Nucleus accumbens (tissue), 56 donors: ENCODE results near the gene MAPK14.
"Not testable (repeated sequence)": the region's sequence is repeated elsewhere in the genome, so short reads cannot be mapped to it uniquely, and the experiment has no call there.

Experiments
- DNase-seq, 56 donors: peaks; one replicate each; lab custom pipeline; 2025; lab: John Stamatoyannopoulos, UW

Gene MAPK14

DNA sequence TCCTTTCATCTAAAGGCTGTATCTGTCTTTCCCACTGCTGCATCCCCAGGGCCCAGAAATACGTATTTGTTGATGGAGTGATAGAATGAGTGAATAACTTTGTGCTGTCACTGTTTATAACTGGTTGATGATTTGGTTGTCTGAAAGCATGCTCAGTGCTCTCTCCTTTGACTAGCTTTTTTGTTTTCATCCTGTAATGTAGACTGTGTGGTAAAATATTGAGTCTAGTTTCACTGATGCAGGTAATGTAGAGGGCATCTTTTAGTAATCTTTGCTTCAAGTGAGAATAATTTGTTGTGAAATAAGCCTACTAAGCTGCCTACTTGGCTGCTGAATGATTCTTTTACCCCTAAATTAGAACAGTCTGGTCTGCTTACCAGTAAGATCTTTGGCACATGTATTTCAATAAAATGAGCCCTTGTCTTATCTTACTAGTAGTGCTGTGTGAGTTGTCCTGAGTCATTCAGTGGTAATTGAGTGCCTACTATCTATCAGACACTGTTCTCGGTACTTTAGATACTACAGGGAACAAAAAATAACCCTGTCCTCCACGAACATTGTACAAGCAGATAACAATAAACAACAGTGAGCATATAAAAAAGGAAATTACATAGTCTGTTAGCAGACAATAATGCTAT, 39.9 kb downstream of the MAPK14 start:
- no peak for DNase-seq

DNA sequence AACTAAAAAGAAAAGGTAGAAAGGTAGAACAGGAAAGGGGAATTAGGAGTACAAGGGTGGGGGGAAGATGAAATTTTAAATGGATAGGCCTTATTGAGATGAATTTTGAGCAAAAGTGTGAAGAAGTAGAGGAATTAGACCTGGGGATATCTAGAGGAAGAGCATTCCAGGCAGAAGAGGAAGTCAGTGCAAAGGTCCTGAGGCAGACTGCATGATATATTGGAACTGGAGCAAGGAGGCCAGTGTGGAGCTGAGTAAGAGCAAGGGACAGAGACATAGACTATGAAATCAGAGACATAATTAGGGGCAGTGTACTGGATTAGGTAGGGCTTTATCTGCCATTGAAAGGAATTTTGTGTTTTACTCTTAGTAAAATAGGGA, 40.4 kb downstream of the MAPK14 start:
- DNase-seq: no peak

DNA sequence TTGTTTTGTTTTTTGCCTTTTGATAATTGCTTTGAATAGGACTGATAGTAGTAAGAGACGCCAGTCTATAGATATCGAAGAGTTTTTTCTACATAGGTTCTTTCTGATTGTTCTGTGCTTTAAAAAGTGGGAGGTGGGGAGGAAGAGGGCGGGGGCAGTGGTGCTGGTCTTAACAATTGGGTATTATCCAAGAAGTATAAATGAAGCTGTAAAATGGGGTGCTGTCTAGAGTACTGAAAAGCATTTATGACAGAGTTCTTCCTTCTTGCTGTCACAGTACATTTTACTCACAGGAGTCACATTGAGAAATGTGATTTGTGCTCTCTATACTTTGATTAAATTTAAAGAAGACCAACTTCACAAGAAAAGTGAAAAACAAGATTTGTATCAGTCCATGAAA, 41.0 kb downstream of the MAPK14 start:
- no peak for DNase-seq

DNA sequence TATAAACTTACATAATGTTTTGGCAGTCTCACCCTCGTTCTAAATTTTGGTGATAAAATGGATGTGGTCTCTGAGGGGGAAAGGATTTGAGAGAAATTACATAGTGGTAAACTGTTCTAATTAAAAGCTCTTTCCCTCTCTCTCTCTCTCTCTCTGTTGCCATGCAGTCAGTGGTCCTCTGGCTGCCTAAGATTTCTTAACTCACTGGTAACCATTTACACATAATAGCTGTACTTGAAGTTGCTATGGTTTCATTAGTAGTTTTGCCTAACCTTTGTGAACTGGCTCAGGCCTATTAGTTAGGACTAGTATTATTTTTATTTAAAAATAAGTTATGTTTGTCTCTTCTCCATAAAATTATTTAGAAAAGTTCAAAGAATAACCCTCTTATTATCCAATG, 42.0 kb downstream of the MAPK14 start:
- no peak for DNase-seq

DNA sequence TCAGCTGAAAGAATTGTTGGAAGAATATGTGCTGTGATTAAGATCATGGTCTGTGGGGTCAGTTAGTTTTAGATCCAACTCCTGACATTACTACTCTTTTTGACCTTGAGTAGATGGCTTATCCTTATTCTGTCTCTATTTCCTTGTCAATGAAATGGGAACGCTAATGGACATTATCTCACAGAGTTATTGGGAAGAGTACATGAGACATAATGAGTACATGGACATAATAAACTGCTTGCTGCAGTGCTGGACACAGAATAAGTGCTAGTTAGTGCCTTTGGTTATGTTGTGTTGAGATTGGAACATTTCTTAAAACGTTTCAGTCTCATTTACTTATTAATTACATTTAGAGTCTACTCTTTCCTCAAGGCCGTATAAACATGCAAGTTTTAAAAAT, 42.6 kb downstream of the MAPK14 start:
- no peak for DNase-seq

DNA sequence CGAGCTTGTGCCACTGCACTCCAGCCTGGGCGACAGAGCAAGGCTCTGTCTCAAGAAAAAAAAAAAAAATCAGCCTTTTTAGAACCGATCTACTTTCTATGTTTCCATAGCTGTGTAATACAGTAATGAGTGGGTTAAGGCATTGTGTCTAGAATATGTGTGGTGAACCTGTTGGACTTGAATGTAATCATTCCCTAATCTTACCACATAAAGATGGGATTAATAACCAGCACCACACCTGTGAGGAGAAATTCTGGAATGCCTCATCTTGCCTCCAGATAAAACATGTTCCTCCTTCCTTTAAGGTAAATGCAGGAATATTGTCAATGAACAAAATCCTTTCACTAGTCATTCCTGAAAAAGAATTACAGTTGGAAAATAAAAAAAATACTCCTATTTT, 43.7 kb downstream of the MAPK14 start:
- no peak for DNase-seq

DNA sequence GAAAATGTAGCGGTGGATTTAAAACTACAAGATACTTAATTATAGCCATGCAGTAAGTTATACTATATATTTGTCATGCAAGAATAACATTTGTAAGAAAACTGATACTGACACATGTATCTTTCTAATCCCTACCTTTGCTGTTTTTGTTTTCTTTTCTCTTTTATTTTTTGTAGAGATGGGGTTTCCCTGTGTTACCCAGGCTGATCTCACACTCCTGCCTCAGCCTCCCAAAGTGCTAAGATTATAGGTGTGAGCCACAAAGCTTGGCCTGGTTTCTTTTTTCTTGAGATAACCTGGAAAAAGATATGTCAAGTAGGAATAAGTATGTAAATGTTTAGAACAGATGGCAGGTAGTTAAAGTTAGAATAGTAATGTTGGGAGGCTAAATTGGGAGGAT, 44.1 kb downstream of the MAPK14 start:
- DNase-seq: no peak

DNA sequence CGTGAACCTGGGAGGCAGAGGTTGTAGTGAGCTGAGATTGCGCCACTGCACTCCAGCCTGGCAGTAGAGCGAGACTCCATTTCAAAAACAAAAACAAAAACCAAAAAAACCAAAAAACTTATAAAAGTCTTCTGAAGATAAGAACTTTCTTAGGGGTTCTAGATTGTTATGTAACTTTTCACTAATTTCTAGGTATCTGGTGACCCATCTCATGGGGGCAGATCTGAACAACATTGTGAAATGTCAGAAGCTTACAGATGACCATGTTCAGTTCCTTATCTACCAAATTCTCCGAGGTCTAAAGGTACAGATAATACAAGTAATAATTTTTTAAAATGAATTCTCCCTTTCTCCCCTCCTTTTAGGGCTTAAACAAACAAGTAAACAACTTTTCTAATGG, 45.1 kb downstream of the MAPK14 start:
- no peak for DNase-seq

DNA sequence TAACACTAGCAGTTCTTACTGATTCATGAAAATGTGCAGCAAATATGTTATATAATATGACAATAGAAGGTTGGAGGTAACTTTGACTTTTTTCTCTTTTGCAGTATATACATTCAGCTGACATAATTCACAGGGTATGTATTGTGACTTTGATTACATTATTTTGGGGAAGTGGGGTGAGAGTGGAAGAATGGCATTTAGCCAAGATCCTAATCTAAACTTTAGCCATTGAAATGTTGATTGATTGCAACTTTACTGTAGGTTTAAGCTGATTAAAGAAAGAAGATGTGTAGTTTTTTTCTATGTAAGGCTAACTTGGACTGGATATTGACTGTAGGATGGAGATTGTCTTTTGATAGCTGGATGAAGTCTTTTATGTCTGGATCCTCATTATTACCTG, 46.0 kb downstream of the MAPK14 start:
- DNase-seq: no peak

DNA sequence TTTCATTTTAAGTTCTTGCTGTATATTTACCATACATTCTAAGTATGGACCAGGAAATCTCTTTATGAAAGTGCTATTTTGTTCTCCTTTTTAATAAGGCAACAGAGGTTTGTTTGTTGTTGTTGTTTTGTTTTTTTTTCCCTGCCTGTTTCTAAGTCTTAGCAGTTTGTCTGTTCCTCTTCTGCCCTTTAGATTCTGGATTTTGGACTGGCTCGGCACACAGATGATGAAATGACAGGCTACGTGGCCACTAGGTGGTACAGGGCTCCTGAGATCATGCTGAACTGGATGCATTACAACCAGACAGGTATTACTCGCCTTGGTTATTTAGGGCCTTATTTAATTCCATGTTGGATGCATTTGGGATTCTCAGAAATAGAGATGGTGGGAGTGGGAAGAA, 48.0 kb downstream of the MAPK14 start:
- no peak for DNase-seq

DNA sequence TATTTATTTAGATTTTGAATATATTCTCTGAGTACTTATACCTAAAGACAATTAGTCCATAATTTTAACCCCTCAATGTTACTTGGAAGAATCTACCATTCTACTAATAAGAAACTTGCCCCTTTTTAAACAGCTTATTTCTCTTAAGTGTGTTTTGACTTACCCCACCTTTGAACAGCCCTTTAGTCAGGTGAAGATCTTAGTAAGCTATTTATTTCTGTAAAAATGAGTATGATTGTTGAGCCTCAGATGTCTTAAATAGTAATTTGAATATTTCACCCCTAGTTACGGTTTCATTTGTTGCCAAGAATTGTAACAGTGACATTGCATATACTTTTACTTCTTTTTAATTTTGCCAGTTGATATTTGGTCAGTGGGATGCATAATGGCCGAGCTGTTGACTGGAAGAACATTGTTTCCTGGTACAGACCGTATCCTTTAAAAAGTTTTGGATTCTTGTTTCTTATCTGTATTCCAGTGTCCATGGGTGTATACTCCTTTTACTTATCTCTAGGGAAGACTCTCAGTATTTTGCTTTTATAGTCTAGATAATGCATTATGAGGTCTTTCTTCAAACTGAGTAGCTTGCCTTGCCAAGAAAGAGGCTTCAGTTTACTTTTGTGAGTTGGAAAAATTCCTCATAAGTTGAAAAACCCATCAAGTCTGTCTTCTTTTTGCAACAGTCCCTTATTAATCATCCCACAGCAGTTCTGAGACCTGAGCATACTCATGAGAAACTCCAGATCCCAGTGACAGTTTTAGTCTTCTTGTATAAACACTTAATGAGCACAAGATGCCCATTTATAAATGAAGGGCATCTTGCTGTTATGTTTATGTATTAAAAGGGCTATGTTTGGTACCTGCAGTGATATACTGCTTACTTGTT, 48.8 kb downstream of the MAPK14 start:
- no peak for DNase-seq

DNA sequence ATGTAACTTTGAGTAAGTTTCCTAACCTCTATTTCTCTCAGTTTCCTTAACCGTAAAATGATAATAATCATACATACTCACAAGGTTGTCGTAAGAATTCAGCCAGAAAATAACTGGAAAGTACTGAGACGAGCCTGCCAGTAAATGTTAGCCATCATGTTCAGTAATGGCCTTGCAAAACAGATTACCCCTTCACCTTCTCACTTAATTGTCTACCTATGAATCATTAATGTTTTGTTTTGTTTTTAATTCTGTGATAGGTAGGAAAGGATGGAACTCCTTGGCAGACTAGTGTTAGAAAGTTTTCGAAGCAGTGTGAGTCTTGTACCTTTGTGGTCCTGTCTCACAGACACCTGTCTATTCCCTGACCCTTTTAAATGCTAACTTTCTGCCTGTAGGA, 50.6 kb downstream of the MAPK14 start:
- no peak for DNase-seq

DNA sequence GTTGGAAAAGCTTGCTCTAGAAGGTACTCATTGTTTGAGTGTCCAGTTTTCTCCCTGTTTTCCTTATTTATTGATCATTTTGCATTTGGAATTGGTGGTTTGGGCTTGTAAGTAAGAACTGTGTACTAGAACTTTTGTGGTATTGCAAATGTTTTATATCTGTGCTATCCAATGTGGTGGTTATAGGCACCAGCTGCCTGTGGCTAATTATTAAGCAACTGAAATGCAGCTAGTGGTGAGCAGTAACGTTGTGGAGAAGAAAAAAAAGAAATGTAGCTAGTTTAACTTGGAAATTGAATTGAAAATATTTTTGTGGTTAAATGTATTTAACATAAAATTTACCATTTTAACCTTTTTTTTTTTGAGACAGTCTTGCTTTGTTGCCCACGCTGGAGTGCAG, 52.0 kb downstream of the MAPK14 start:
- DNase-seq: no peak

DNA sequence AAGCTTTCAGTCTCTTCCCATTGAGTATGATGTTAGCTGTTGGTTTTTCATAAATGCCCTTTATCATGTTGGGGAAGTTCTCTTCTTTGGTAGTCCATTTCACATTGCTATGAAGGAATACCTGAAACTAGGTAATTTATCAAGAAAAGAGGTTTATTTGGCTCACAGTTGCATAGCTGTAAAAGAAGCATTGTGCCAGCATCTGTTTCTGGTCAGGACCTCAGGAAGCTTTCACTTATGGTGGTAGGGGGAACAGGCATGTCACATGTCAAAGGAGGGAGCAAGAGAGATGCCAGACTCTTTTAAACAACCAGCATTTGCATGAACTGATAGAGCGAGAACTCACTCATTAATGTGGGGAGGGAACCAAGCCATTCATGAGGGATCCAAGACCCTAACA, 54.7 kb downstream of the MAPK14 start:
- DNase-seq: no peak

DNA sequence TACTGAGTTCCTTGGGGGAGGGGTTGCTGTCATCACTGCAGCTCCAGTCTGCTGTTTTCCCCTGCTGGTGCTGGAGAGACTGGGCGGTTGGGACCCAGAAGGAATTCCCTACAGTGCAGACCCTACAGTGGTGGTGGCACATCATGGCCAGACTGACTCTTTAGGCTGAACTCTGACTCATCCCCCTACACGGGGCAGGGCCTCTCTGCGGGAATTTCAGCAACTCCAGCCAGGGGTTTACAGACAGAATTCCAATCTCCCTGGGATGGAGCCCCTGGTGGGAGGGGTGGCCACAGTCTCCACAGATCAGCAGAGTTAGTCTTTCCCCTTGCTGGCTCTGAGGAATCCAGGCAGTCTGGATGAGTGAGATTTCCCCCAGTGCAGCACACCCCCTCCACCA, 55.8 kb downstream of the MAPK14 start:
- DNase-seq: no peak

DNA sequence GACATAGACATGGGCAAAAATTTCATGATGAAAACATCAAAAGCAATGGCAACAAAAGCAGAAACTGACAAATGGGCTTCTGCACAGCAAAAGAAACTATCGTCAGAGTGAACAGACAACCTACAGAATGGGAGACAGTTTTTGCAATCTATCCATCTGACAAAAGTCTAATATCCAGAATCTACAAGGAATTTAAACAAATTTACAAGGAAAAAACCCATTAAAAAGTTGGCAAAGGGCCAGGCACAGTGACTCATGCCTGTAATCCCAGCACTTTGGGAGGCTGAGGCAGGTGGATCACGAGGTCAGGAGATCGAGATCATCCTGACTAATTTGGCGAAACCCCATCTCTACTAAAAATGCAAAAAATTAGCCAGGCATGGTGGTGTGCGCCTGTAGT, 60.6 kb downstream of the MAPK14 start:
- not testable (repeated sequence) for DNase-seq

DNA sequence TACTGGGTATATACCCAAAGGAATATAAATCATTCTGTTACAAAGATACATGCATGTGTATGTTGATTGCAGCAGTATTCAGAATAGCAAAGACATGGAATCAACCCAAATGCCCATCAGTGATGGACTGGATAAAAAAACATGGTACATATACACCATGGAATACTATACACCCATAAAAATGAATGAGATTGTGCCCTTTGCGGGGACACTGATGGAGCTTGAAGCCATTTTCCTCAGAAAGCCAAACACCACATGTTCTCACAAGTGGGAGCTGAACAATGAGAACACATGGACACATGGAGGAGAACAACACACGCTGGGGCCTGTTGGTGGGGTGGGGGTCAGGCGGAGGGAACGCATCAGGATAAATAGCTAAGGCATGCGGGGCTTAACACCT, 61.4 kb downstream of the MAPK14 start:
- DNase-seq: no peak

DNA sequence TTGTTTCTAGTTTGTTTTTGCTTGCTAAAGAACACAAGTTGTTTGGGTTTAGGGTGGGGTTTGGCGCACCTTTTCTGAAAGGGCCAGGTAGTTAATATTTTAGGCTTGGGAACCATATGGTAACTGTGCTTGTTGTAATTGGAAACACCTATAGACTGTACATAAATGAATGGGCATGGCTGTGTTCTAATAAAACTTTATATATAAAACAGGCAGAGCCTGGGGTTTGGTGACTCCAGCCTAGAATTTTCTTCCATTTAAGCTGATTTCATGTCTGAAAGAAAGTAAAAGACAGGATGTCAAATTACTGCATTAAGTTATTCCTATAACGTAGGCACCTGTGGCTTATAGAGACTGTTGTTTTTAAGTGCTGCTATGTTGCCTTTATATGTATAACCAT, 66.6 kb downstream of the MAPK14 start:
- no peak for DNase-seq

DNA sequence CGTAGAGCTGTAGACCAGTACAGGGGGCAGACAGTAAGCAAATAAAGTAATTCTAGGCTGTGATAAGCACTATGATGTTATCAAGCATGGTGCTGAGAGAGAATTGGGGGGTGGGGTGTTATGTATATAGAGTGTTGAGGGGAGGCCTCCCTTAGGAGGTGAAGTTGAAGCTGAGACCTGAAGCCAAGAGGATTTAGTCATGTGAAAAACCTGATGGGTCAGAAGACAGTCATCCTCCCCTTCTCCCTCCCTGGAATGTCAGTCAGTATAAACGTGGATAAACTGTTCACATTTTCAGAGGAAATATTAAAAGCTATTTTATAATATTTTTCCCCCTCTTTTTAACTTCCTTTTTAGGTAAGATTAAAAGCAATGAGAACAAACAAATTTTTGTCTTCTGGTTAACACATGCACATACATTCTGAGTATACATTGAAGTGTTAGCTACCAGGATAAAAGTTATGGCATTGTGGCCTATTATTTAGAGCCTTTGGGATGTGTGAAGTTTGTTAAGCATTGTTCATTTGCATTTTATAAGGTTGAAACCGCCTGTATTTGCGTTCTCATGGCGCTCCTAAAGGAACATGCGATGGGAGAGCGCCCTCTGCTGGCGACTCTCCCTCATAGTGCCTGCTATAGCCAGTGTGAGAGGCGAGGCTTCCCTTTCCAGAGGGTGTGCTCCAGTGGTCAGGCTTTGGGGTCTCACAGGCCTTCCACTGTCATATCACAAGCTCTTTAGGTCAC, 67.3 kb downstream of the MAPK14 start:
- peak in 51 of 56 donors; percentile 11 to 88 (median 58) for DNase-seq

DNA sequence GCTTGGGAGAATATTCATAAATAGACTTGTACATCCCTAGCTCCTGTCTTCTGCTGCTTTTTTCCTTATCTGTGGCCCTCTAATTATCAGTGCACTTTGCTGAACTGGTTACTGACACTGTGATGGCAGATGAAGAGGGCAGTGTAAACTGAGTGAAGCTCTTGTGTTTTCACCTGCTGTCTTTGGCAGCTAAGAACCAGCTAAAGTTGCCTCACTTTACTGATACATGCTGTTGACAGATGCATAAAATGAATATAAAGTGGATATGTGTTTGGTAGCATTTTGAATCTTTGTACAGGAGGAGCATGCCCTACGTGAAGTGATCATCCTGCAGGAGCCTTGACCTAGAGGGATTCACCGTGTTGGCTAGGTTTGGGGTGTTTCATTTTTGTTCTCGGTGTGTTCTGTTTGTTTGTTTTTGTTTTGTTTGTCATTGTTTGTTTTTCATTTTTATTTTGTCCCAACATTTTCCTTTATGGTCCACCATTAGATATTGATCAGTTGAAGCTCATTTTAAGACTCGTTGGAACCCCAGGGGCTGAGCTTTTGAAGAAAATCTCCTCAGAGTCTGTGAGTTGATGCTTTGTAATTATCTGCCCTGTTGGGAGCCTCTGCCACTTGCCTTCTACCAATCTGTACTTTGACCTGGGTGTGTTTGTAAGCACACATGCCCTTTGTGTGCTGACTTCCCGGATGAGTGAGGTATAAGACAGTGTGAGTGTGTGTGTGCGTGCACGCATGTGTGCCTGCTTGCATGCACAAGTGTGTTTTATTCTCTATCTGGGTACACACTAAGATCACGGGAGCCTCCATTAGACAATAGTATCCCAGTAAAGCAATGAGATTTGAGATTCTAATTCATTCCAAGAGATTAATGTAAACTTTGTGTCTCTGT, 68.1 kb downstream of the MAPK14 start:
- DNase-seq: no peak
